Measurements from ENCODE around the gene TBC1D30. TPM values are rescaled to one million over a fixed set of nuclear protein-coding genes. Genes with fewer than 3 reads are reported as not detected.

The TBC1D30 gene
- total RNA-seq, 4 donors from 2014 or later = 1.2 to 6.1 (median 1.6) TPM

GRCh38 chr12:64858882-64859605 lies 34.6 kb downstream of the TBC1D30 start:
- no peak for TF ChIP-seq POLR2A (IDR thresholded peaks at IDR 0.05)
- TF ChIP-seq CTCF (IDR thresholded peaks at IDR 0.05) = no peak
- H3K4me3 ChIP-seq (ENCODE audit: low read depth, poor library complexity, severe bottlenecking) = no peak overlapping the region
- intact Hi-C loops (cut with DNase I; ENCODE audit: low total_unique reads) = no loop called here
- no peak for DNase-seq (ENCODE audit: low spot score in 2 of 2)
- WGBS, 2 donors = 88 to 90% methylated on average over 4 of the region's 4 CpGs

- WGBS, 2 donors = 88 to 91% methylated on average over 4 of the region's 4 CpGs
Observed at GRCh38 chr12:64860446-64860998, 36.1 kb downstream of the TBC1D30 start.

GRCh38 chr12:64864319-64864718 lies 39.9 kb downstream of the TBC1D30 start:
- TF ChIP-seq CTCF (IDR thresholded peaks at IDR 0.05) = no peak
- no peak for TF ChIP-seq POLR2A (IDR thresholded peaks at IDR 0.05)
- H3K4me3 ChIP-seq (ENCODE audit: low read depth, poor library complexity, severe bottlenecking) = no peak overlapping the region
- no peak for DNase-seq (ENCODE audit: low spot score in 2 of 2)
- 48 to 53% methylated on average over 5 of the region's 5 CpGs for WGBS, 2 donors
- intact Hi-C loops (cut with DNase I; ENCODE audit: low total_unique reads) = no loop called here

More at GRCh38 chr12:64860446-64860998, 36.1 kb downstream of the TBC1D30 start:
- H3K4me3 ChIP-seq (ENCODE audit: low read depth, poor library complexity, severe bottlenecking) = no peak overlapping the region
- TF ChIP-seq POLR2A (IDR thresholded peaks at IDR 0.05) (no peak), CTCF (IDR thresholded peaks at IDR 0.05) (no peak)
- DNase-seq (ENCODE audit: low spot score in 2 of 2) = no peak
- intact Hi-C loops (cut with DNase I; ENCODE audit: low total_unique reads) = no loop called here

- no peak overlapping the region for H3K4me3 ChIP-seq (ENCODE audit: low read depth, poor library complexity, severe bottlenecking)
- no peak for DNase-seq (ENCODE audit: low spot score in 2 of 2)
- 87 to 89% methylated on average over 17 of the region's 17 CpGs for WGBS, 2 donors
- TF ChIP-seq CTCF (IDR thresholded peaks at IDR 0.05) = no peak
- no peak for TF ChIP-seq POLR2A (IDR thresholded peaks at IDR 0.05)
- intact Hi-C loops (cut with DNase I; ENCODE audit: low total_unique reads) = no loop called here
Observed at GRCh38 chr12:64875186-64875585, 50.7 kb downstream of the TBC1D30 start.

GRCh38 chr12:64876388-64877071 lies 52.1 kb downstream of the TBC1D30 start:
- TF ChIP-seq POLR2A (IDR thresholded peaks at IDR 0.05) (no peak), CTCF (IDR thresholded peaks at IDR 0.05) (no peak)
- intact Hi-C loops (cut with DNase I; ENCODE audit: low total_unique reads) = no loop called here
- 92 to 93% methylated on average over 12 of the region's 12 CpGs for WGBS, 2 donors
- no peak for DNase-seq (ENCODE audit: low spot score in 2 of 2)
- no peak overlapping the region for H3K4me3 ChIP-seq (ENCODE audit: low read depth, poor library complexity, severe bottlenecking)

Measured in lower leg skin (tissue), 4 donors.